ENCODE data around the gene TM7SF2.
A peak's percentile ranks its signal among the peaks of the same experiment; 100 is the strongest.

The TM7SF2 gene

GRCh38 chr11:65083134-65083833 lies 28.4 kb upstream of the TM7SF2 start:
- peak; percentile 25 for ATAC-seq (ENCODE audit: insufficient read depth, low read depth)
- TF ChIP-seq EZH2 (IDR thresholded peaks at IDR 0.05; ENCODE audit: borderline replicate concordance, low read depth, low read length, severe bottlenecking) = no peak
- TF ChIP-seq, protein P1, sequence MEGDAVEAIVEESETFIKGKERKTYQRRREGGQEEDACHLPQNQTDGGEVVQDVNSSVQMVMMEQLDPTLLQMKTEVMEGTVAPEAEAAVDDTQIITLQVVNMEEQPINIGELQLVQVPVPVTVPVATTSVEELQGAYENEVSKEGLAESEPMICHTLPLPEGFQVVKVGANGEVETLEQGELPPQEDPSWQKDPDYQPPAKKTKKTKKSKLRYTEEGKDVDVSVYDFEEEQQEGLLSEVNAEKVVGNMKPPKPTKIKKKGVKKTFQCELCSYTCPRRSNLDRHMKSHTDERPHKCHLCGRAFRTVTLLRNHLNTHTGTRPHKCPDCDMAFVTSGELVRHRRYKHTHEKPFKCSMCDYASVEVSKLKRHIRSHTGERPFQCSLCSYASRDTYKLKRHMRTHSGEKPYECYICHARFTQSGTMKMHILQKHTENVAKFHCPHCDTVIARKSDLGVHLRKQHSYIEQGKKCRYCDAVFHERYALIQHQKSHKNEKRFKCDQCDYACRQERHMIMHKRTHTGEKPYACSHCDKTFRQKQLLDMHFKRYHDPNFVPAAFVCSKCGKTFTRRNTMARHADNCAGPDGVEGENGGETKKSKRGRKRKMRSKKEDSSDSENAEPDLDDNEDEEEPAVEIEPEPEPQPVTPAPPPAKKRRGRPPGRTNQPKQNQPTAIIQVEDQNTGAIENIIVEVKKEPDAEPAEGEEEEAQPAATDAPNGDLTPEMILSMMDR (IDR thresholded peaks at IDR 0.05; ENCODE audit: borderline replicate concordance, extremely low read depth, low read length, poor library complexity, severe bottlenecking) = peak; percentile 3
- Histone ChIP-seq H3K79me2 (ENCODE audit: insufficient read depth, low read length) (peaks cover 73% of the 10 kb centered on the region), H3K4me2 (ENCODE audit: insufficient read depth, low read length) (peak overlapping the region; percentile 74), H3K27ac (ENCODE audit: low read length) (peak overlapping the region; percentile 96), H2AFZ (ENCODE audit: low read depth, low read length) (peak overlapping the region; percentile 80), H3K4me1 (ENCODE audit: insufficient read depth, low read length) (peaks cover 60% of the 10 kb centered on the region), H3K4me3 (ENCODE audit: low read depth in 1 of 2, low read length in 2 of 2) (peak overlapping the region; percentile 89 to 91), H3K27me3 (ENCODE audit: insufficient read depth, low read length, poor library complexity) (no peaks in the 10 kb centered on the region), H3K9ac (ENCODE audit: low read depth, low read length) (peak overlapping the region; percentile 98), H3K36me3 (ENCODE audit: insufficient read depth, low read length) (peaks cover 87% of the 10 kb centered on the region), H3K9me3 (ENCODE audit: insufficient read depth, low read length, severe bottlenecking) (no peaks in the 10 kb centered on the region), H4K20me1 (ENCODE audit: insufficient read depth, low read length) (peaks cover 39% of the 10 kb centered on the region)
- DNase-seq = no peak

DNA sequence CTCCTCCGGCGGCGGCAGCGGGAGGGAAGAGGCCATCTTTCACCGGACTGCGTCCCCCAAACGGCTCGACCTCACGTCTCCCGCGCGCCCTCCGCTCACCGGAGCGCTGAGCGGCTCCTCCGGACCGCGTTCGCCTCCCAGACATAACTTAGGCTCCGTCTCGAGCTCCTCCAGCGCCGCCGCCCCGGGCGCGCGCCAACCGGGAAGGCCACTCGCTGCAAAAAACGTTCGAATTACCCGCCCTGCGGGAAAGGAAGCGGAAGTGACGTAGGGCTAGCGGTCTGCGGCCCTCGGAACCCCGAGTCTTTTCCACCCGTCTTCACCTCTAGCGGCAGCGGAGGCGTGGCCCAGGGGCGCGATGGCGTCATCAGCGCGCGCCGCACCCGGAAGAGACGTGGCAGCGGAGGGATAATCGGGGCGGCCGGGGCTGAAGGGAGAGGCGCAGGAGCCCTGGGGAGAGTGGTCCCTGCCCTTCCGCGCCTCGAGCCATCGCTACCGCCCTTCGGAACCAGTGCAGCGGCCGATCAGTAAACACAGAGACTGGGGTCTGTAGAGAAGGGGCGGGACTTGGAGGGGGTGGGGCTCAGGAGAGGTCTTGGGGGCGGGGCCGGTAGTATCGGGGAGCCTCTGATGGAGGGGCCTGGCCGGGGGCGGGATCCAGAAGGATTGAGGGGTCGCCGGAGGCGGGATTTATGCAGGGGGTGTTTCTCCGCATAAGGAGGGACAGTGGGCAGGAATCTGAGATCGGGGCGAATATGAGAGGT lies 27.7 kb upstream of the TM7SF2 start, which contains the start of the genes CDCA5 and ZFPL1:
CDCA5 (minus strand) TSS at position 207 of the 764 bp plus-strand sequence; CDS start at position 145, 62 bp downstream.
ZFPL1 (plus strand) TSS at position 389 of the 764 bp plus-strand sequence. CDS start 477 bp downstream, outside the sequence.
- Histone ChIP-seq H2AFZ (ENCODE audit: low read depth, low read length) (peak within 1 kb of the TSS; percentile 84), H3K9ac (ENCODE audit: low read depth, low read length) (peak within 1 kb of the TSS; percentile 98), H3K9me3 (ENCODE audit: insufficient read depth, low read length, severe bottlenecking) (no peaks in the 10 kb centered on the region), H3K79me2 (ENCODE audit: insufficient read depth, low read length) (peaks cover 66% of the 10 kb centered on the region), H3K27ac (ENCODE audit: low read length) (peak within 1 kb of the TSS; percentile 96), H4K20me1 (ENCODE audit: insufficient read depth, low read length) (peaks cover 34% of the 10 kb centered on the region), H3K4me2 (ENCODE audit: insufficient read depth, low read length) (peak within 1 kb of the TSS; percentile 89), H3K4me1 (ENCODE audit: insufficient read depth, low read length) (peaks cover 56% of the 10 kb centered on the region), H3K4me3 (ENCODE audit: low read depth in 1 of 2, low read length in 2 of 2) (peak within 1 kb of the TSS; percentile 89 to 91), H3K27me3 (ENCODE audit: insufficient read depth, low read length, poor library complexity) (no peaks in the 10 kb centered on the region), H3K36me3 (ENCODE audit: insufficient read depth, low read length) (peaks cover 87% of the 10 kb centered on the region)
- ATAC-seq (ENCODE audit: insufficient read depth, low read depth) (peak; percentile 85), DNase-seq (peak; percentile 96)
- no peak for TF ChIP-seq EZH2 (IDR thresholded peaks at IDR 0.05; ENCODE audit: borderline replicate concordance, low read depth, low read length, severe bottlenecking)
- TF ChIP-seq, protein P1 (IDR thresholded peaks at IDR 0.05; ENCODE audit: borderline replicate concordance, extremely low read depth, low read length, poor library complexity, severe bottlenecking) = no peak

DNA sequence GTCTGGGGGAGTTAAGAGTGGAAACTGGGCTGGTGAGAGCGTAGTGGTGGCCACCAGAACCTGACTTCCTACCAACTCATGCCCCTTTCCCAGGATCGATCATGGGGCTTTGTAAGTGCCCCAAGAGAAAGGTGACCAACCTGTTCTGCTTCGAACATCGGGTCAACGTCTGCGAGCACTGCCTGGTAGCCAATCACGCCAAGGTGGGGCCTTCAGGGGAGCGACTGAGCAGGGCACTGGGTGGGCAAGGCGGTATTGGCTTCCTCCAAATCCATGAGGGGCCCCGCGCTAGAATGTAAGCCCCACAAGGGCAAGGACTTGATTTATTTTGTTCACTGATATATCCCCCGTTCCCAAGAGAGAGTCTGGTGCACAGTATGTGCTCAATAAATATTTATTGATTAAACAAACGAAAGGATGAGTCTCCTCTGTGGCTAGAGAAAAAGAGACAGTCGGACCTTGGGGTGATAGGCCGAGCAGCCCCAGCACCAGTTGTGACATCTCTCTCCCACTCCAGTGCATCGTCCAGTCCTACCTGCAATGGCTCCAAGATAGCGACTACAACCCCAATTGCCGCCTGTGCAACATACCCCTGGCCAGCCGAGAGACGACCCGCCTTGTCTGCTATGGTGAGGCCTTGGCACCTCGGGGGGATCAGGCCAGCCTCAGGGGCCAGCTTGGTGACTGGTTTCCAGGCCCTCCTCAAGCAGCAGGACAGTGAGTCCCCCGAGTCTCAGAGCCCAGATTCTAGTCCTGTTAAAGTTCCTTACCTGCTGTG lies 26.9 kb upstream of the TM7SF2 start:
- ATAC-seq (ENCODE audit: insufficient read depth, low read depth) (peak; percentile 17; the same call in 2 of the 3 replicates), DNase-seq (no peak)
- Histone ChIP-seq H3K27me3 (ENCODE audit: insufficient read depth, low read length, poor library complexity) (no peaks in the 10 kb centered on the region), H2AFZ (ENCODE audit: low read depth, low read length) (peak overlapping the region; percentile 84), H3K4me2 (ENCODE audit: insufficient read depth, low read length) (peak overlapping the region; percentile 89), H3K27ac (ENCODE audit: low read length) (peak overlapping the region; percentile 96), H4K20me1 (ENCODE audit: insufficient read depth, low read length) (peaks cover 28% of the 10 kb centered on the region), H3K79me2 (ENCODE audit: insufficient read depth, low read length) (peaks cover 59% of the 10 kb centered on the region), H3K9ac (ENCODE audit: low read depth, low read length) (peak overlapping the region; percentile 98), H3K4me3 (ENCODE audit: low read depth in 1 of 2, low read length in 2 of 2) (peak overlapping the region; percentile 89 to 91; a peak in 3 of 4 replicates), H3K9me3 (ENCODE audit: insufficient read depth, low read length, severe bottlenecking) (no peaks in the 10 kb centered on the region), H3K4me1 (ENCODE audit: insufficient read depth, low read length) (peaks cover 49% of the 10 kb centered on the region), H3K36me3 (ENCODE audit: insufficient read depth, low read length) (peaks cover 80% of the 10 kb centered on the region)
- no peak for TF ChIP-seq EZH2 (IDR thresholded peaks at IDR 0.05; ENCODE audit: borderline replicate concordance, low read depth, low read length, severe bottlenecking)
- TF ChIP-seq, protein P1 (IDR thresholded peaks at IDR 0.05; ENCODE audit: borderline replicate concordance, extremely low read depth, low read length, poor library complexity, severe bottlenecking) = no peak
